ENCODE data around the gene C5orf15. TPM values are rescaled to one million over a fixed set of nuclear protein-coding genes. Genes with fewer than 3 reads are reported as not detected.

The C5orf15 gene
- total RNA-seq, 1 donor from 2014 or later: 70.2 TPM

GRCh38 chr5:134000696-134001453, 32.5 kb upstream of the C5orf15 start:
- Histone ChIP-seq H3K27me3 (ENCODE audit: control insufficient read depth, insufficient read depth, low read length) (no peaks in the 10 kb centered on the region), H3K36me3 (ENCODE audit: control insufficient read depth, insufficient read depth, low read length) (peaks cover 2% of the 10 kb centered on the region), H3K4me3 (ENCODE audit: low read depth, low read length) (no peak overlapping the region)
- TF ChIP-seq CTCF (IDR thresholded peaks at IDR 0.05; ENCODE audit: insufficient read depth, low read length, poor library complexity, severe bottlenecking): no peak
- DNase-seq (ENCODE audit: low read depth): no peak

GRCh38 chr5:134000091-134000511, 31.7 kb upstream of the C5orf15 start:
- no peak for DNase-seq (ENCODE audit: low read depth)
- Histone ChIP-seq H3K27me3 (ENCODE audit: control insufficient read depth, insufficient read depth, low read length) (no peaks in the 10 kb centered on the region), H3K4me3 (ENCODE audit: low read depth, low read length) (no peak overlapping the region), H3K36me3 (ENCODE audit: control insufficient read depth, insufficient read depth, low read length) (peaks cover 2% of the 10 kb centered on the region)
- no peak for TF ChIP-seq CTCF (IDR thresholded peaks at IDR 0.05; ENCODE audit: insufficient read depth, low read length, poor library complexity, severe bottlenecking)

DNA sequence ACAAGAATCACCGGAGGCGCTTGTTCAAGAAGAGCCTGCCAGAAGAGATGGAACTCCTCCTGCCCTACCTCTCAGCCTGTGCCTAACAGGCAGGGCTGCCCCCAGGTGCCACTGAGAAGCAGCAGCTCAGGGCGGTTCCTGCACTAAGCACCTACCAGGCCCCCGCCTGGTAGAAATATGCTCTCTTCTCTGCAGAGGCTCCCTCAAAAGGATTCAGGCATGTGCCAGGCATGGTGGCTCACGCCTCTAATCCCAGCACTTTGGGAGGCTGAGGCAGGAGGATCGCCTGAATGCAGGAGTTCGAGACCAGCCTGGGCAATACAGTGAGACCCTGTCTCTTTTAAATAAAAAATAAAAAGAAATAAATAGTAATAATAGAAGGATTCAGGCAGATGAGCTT, 30.4 kb upstream of the C5orf15 start:
- no peak for DNase-seq (ENCODE audit: low read depth)
- Histone ChIP-seq H3K27me3 (ENCODE audit: control insufficient read depth, insufficient read depth, low read length) (no peaks in the 10 kb centered on the region), H3K36me3 (ENCODE audit: control insufficient read depth, insufficient read depth, low read length) (peaks cover 2% of the 10 kb centered on the region), H3K4me3 (ENCODE audit: low read depth, low read length) (no peak overlapping the region)
- no peak for TF ChIP-seq CTCF (IDR thresholded peaks at IDR 0.05; ENCODE audit: insufficient read depth, low read length, poor library complexity, severe bottlenecking)

DNA sequence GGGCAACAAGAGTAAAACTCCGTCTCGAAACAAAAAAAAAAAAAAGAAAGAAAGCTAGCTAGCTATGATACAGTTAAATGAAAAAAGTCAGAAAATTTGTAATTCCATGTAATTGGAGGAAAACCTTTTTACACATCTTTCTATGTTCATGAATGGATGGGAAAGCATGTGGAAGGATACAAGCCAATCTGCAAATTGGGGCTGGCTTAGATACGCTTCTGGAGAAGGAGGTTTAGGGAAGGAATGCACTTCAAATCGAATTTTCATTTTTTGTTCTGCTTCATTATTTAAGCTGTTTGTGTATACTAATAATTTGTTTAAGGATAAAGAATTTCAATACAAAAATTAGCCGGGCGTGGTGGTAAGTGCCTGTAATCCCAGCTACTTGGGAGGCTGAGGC, 29.6 kb upstream of the C5orf15 start:
- no peak overlapping the region for H3K4me3 ChIP-seq (ENCODE audit: low read depth, low read length)
- peaks cover 2% of the 10 kb centered on the region for H3K36me3 ChIP-seq (ENCODE audit: control insufficient read depth, insufficient read depth, low read length)
- no peaks in the 10 kb centered on the region for H3K27me3 ChIP-seq (ENCODE audit: control insufficient read depth, insufficient read depth, low read length)
- no peak for DNase-seq (ENCODE audit: low read depth)
- no peak for TF ChIP-seq CTCF (IDR thresholded peaks at IDR 0.05; ENCODE audit: insufficient read depth, low read length, poor library complexity, severe bottlenecking)

DNA sequence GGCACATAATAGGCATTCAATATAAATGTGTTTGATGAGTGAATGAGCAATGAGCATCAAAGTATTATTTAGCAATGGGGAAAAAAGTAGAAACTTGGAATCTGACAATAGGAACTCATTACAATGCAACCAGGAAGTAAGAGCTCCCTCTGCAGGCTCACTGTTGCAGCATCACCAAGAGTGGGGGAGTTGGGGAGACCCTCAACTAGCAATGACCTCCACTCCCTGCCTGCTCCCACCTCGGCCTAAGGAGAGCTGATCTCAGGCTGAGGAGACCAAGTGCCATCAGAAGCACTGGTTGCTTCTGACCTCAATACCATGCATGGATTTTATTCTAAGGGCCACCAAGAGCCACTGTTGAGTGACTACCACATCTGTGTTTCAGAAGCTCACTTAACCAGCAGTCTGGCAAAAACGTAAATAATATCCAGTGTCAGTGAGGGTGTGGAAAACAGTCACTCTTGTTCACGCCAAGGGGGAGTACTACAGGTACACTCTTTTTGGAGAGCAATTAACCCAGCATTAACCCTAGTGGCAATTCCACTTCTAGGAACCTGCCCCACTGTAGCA, 28.3 kb upstream of the C5orf15 start:
- H3K27me3 ChIP-seq (ENCODE audit: control insufficient read depth, insufficient read depth, low read length): no peaks in the 10 kb centered on the region
- no peak for DNase-seq (ENCODE audit: low read depth)
- peaks cover 2% of the 10 kb centered on the region for H3K36me3 ChIP-seq (ENCODE audit: control insufficient read depth, insufficient read depth, low read length)
- TF ChIP-seq CTCF (IDR thresholded peaks at IDR 0.05; ENCODE audit: insufficient read depth, low read length, poor library complexity, severe bottlenecking): peak; percentile 57
- no peak overlapping the region for H3K4me3 ChIP-seq (ENCODE audit: low read depth, low read length)

Data from kidney epithelial cell (primary cell).